Activated naive CD8-positive, alpha-beta T cell treated with anti-CD3 and anti-CD28 coated beads, Interleukin-2, amount 10 ng/mL, durations not matched to agents 7 days and 5 days (primary cell): ENCODE results near the gene HSD11B1. TPM values are rescaled to one million over a fixed set of nuclear protein-coding genes. Genes with fewer than 3 reads are reported as not detected.

Experiments
- ATAC-seq: fragments of 150-1000 bp; cut with Tn5 transposase; one replicate; pipeline ENCODE4 v1.10.0; 2021; ENCODE audit warnings: low read depth, moderate library complexity
- POLR2A ChIA-PET: fragments of 350-600 bp; sonication (Branson Sonifier 250); formaldehyde crosslinking; loops from one replicate; lab custom pipeline; 2021; ENCODE audit warnings: antibody characterized with exemption; lab: Charles Lee
- DNase-seq: peaks from one replicate; pipeline ENCODE4 v3.0.0; 2021
- H3K27ac Mint-ChIP-seq: one replicate; pipeline ENCODE4 v1.8.0; 2022; ENCODE audit warnings: mild to moderate bottlenecking, mixed read lengths
- H3K27me3 Mint-ChIP-seq: one replicate; pipeline ENCODE4 v1.8.0; 2022; ENCODE audit warnings: mild to moderate bottlenecking, moderate library complexity, mixed read lengths
- H3K36me3 Mint-ChIP-seq: one replicate; pipeline ENCODE4 v1.8.0; 2021; ENCODE audit warnings: mild to moderate bottlenecking, mixed read lengths
- H3K4me1 Mint-ChIP-seq: one replicate; pipeline ENCODE4 v1.8.0; 2021; ENCODE audit warnings: mixed read lengths
- H3K4me3 Mint-ChIP-seq: one replicate; pipeline ENCODE4 v1.8.0; 2022; ENCODE audit warnings: mild to moderate bottlenecking, moderate library complexity, mixed read lengths
- H3K9me3 Mint-ChIP-seq: one replicate; pipeline ENCODE4 v1.8.0; 2021; ENCODE audit warnings: mixed read lengths
- total RNA-seq, 2 experiments: library from RNA; stranded (reverse); gene quantifications; one replicate each; pipeline ENCODE4 v1.2.3, GENCODE V29; 2021

The HSD11B1 gene
- not detected for total RNA-seq

DNA sequence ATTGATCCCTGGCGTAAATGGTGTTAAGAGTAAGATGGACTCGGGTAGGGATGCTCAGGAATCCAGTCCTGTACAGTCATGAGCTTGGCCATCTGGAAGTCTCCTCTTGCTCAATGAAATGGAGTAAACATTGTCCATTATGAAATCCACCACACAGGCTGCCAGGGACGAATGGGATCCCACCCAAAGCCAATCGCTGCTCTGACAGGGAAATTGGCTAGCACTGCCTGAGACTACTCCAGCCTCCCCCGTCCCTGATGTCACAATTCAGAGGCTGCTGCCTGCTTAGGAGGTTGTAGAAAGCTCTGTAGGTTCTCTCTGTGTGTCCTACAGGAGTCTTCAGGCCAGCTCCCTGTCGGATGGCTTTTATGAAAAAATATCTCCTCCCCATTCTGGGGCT is at the start of gene HSD11B1:
TSS of gene HSD11B1 (plus strand) at position 263 of the 400 bp plus-strand sequence. CDS start at position 360, 97 bp downstream.
- no peak within 1 kb of the TSS for H3K27ac Mint-ChIP-seq
- H3K4me1 Mint-ChIP-seq, result peaks cover 3% of the 10 kb centered on the region
- POLR2A ChIA-PET, result interaction anchor here (0.5 kb wide), 1 partner anchor 60 kb away, joined by 3 read pairs; no protein-coding TSS in a partner anchor
- H3K27me3 Mint-ChIP-seq, result no peaks in the 10 kb centered on the region
- H3K36me3 Mint-ChIP-seq, result peaks cover 6% of the 10 kb centered on the region
- no peak for DNase-seq
- no peaks in the 10 kb centered on the region for H3K9me3 Mint-ChIP-seq
- ATAC-seq, result no peak
- no peak within 1 kb of the TSS for H3K4me3 Mint-ChIP-seq

DNA sequence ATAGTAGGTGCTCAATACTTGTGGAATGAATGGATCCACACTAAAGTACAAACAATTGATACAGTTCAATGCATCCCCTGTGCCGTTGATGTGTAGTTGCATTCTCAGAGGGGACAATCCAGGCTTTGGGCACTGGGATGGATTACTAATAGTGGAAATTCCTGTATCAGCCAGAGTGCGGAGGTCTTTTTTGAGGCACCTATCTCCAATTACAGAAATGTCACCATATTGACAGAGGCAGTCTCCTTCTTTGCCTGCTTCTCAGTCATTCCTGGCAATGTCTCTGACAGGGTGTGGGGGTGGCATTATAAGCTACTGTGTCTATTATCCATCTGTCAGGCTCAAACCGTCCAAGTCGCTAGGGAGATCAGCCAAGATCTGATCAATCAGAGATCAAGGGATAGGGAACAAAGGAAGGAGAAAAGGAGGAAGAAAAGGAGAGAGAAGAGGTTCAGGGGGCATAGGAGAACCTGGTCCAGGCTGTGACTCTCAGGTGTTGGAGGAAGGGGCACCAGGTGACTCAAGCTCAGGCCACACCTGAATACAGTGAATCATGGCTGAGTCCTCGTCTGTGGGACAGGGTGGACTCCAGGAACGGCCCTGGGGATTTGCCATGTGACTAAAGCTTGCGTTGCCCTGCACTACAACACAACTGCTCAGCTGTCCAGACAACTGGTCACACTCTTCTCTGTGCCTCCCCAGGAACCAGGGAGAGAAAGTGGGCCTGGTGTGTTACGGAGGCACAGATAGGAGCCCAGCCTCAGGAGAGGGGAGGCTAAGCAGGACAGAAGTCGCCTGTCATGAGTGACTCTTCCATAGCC is 49.0 kb upstream of the HSD11B1 start:
- no peak overlapping the region for H3K27ac Mint-ChIP-seq
- H3K4me3 Mint-ChIP-seq, result no peak overlapping the region
- no peaks in the 10 kb centered on the region for H3K9me3 Mint-ChIP-seq
- POLR2A ChIA-PET, result no interaction called here
- peaks cover 18% of the 10 kb centered on the region for H3K4me1 Mint-ChIP-seq
- DNase-seq (no peak), ATAC-seq (no peak)
- no peaks in the 10 kb centered on the region for H3K36me3 Mint-ChIP-seq
- peaks cover 4% of the 10 kb centered on the region for H3K27me3 Mint-ChIP-seq

DNA sequence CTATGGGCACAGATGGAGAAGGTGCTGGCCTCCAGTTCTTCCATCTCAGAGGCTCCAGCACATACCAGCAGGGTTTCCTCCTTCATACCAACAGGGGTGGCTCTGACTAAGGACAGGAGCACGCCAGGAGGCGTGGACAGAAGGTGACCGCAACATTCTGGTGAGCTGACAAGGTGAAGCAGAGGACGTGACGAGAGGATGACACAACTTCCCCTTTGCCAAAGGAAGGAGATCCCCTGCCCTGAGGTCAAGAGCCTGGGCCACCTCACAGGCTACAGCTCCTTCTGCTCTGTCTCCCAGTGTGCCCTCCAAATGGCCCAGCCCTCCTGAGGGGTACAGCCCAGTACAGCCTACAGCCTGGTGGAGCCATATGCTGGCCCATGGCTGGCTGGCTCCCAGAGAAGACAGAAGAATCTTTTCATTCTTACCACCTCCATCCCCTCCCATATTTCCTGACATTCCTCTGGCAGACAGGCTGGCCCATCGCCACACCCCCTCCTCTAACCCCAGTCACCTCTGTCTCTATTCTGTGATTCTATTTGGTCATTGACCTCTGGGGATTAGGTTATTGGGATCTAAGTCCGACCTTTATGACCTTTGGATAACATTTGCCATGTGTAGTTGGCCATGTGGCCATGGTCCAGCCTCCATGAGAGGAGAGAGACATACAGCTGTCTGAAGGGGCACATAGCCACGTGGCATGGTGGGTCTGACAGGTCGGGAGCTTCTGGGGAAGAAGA is 47.3 kb upstream of the HSD11B1 start:
- Mint-ChIP-seq H3K27me3 (peaks cover 4% of the 10 kb centered on the region), H3K4me1 (peaks cover 9% of the 10 kb centered on the region), H3K36me3 (no peaks in the 10 kb centered on the region), H3K9me3 (no peaks in the 10 kb centered on the region), H3K27ac (no peak overlapping the region), H3K4me3 (no peak overlapping the region)
- POLR2A ChIA-PET, result no interaction called here
- no peak for ATAC-seq
- no peak for DNase-seq

GRCh38 chr1:209657918-209658317 is 46.7 kb upstream of the HSD11B1 start:
- ATAC-seq (no peak), DNase-seq (no peak)
- POLR2A ChIA-PET, result no interaction called here
- peaks cover 9% of the 10 kb centered on the region for H3K4me1 Mint-ChIP-seq
- no peaks in the 10 kb centered on the region for H3K9me3 Mint-ChIP-seq
- no peak overlapping the region for H3K4me3 Mint-ChIP-seq
- no peak overlapping the region for H3K27ac Mint-ChIP-seq
- peaks cover 4% of the 10 kb centered on the region for H3K27me3 Mint-ChIP-seq
- H3K36me3 Mint-ChIP-seq, result no peaks in the 10 kb centered on the region

- POLR2A ChIA-PET, result no interaction called here
- Mint-ChIP-seq H3K27me3 (peaks cover 5% of the 10 kb centered on the region), H3K4me1 (peaks cover 9% of the 10 kb centered on the region), H3K36me3 (peaks cover 3% of the 10 kb centered on the region), H3K27ac (no peak overlapping the region), H3K4me3 (no peak overlapping the region), H3K9me3 (no peaks in the 10 kb centered on the region)
- ATAC-seq (no peak), DNase-seq (no peak)
Observed at GRCh38 chr1:209659909-209660308, 44.7 kb upstream of the HSD11B1 start.

- Mint-ChIP-seq H3K27ac (no peak overlapping the region), H3K4me1 (peaks cover 9% of the 10 kb centered on the region), H3K36me3 (peaks cover 3% of the 10 kb centered on the region), H3K9me3 (no peaks in the 10 kb centered on the region), H3K4me3 (no peak overlapping the region), H3K27me3 (peaks cover 5% of the 10 kb centered on the region)
- ATAC-seq (no peak), DNase-seq (no peak)
- POLR2A ChIA-PET, result no interaction called here
Observed at GRCh38 chr1:209661071-209661470, 43.6 kb upstream of the HSD11B1 start.

- POLR2A ChIA-PET, result no interaction called here
- Mint-ChIP-seq H3K27ac (no peak overlapping the region), H3K36me3 (peaks cover 3% of the 10 kb centered on the region), H3K27me3 (peaks cover 5% of the 10 kb centered on the region), H3K4me1 (peaks cover 7% of the 10 kb centered on the region), H3K4me3 (no peak overlapping the region), H3K9me3 (no peaks in the 10 kb centered on the region)
- ATAC-seq, result no peak
- DNase-seq, result no peak
Observed at GRCh38 chr1:209662879-209663327, 41.7 kb upstream of the HSD11B1 start.

DNA sequence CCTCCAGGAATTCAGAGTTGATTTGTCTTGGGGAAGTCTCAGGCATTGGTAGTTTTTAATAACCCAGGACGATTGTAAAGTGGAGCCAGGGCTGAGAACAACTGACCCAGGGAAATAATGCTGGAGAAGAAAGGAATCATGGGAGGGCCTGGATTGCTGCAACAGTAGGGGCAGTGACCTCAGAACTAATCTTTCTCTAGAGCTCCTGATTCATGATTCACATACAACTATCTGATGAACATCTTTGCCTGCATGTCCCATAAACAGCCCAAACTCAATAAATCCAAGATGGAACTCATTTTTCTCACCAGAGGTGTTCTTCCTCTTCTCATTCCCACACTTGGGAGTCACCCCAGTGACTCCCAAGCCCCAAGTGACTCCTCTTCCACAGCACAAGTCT is 37.5 kb upstream of the HSD11B1 start:
- Mint-ChIP-seq H3K27me3 (peaks cover 2% of the 10 kb centered on the region), H3K4me3 (no peak overlapping the region), H3K4me1 (peaks cover 13% of the 10 kb centered on the region), H3K36me3 (peaks cover 4% of the 10 kb centered on the region), H3K27ac (no peak overlapping the region), H3K9me3 (no peaks in the 10 kb centered on the region)
- no peak for ATAC-seq
- POLR2A ChIA-PET, result no interaction called here
- no peak for DNase-seq

- Mint-ChIP-seq H3K27me3 (peaks cover 2% of the 10 kb centered on the region), H3K27ac (no peak overlapping the region), H3K9me3 (no peaks in the 10 kb centered on the region), H3K36me3 (peaks cover 4% of the 10 kb centered on the region), H3K4me3 (no peak overlapping the region), H3K4me1 (peaks cover 14% of the 10 kb centered on the region)
- POLR2A ChIA-PET, result no interaction called here
- no peak for DNase-seq
- ATAC-seq, result no peak
Observed at GRCh38 chr1:209667708-209668107, 36.9 kb upstream of the HSD11B1 start.

GRCh38 chr1:209670441-209671082 is 34.1 kb upstream of the HSD11B1 start:
- POLR2A ChIA-PET, result interaction anchor here (1.0 kb wide), 1 partner anchor 35 kb away, joined by 3 read pairs; no protein-coding TSS in a partner anchor
- ATAC-seq (no peak), DNase-seq (no peak)
- Mint-ChIP-seq H3K4me1 (peaks cover 35% of the 10 kb centered on the region), H3K36me3 (peaks cover 2% of the 10 kb centered on the region), H3K27me3 (peaks cover 6% of the 10 kb centered on the region), H3K27ac (no peak overlapping the region), H3K9me3 (no peaks in the 10 kb centered on the region), H3K4me3 (peak overlapping the region; percentile 25)

DNA sequence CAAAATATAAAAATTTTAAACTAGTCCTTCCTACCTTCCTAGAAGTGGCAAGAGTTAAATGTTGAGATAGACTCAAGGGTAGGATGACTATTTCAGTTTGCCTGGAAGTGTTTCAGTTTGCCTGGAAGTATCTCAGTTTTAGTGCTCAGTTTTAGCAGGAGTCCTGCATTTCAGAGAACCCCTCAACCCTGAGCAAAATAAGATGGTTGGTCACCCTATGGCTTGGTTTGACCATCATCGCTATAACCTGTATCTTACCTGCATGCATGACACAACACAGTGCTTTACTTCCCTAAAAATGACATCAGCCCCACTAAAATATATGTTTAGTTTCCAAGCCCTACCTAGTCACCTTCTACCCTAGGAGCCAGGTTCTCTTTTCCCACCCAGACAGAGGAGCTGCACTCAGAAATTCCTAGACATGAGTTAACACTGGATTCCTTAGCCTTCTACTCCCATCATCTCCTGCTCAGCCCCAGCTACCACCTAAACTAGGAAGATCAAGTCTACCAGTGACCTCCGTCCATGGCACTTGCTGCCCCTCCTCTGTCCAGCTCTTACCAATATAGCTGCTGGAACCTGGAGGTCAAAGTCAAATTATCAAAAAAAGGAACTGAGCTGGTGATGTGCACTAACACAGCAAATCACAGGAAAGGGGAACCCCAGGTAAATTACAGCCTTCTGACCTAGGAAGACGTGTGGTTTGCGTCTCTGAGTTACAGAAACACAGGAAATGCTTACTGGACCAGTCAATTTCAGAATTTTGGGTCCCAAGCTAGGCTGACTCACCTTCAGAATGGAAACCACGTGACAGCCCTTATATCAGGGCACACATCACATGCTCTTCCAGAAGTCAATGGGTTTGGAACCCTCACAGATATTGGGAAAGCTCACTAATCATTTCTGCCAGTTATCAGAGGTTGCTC is 31.7 kb upstream of the HSD11B1 start:
- Mint-ChIP-seq H3K27me3 (peaks cover 28% of the 10 kb centered on the region), H3K36me3 (peaks cover 4% of the 10 kb centered on the region), H3K4me1 (peaks cover 42% of the 10 kb centered on the region), H3K4me3 (peak overlapping the region; percentile 0), H3K9me3 (no peaks in the 10 kb centered on the region), H3K27ac (peak overlapping the region; percentile 14)
- DNase-seq, result no peak
- POLR2A ChIA-PET, result interaction anchor here (1.4 kb wide), 1 partner anchor 13 kb away, joined by 6 read pairs; no protein-coding TSS in a partner anchor
- peak; percentile 73 for ATAC-seq

DNA sequence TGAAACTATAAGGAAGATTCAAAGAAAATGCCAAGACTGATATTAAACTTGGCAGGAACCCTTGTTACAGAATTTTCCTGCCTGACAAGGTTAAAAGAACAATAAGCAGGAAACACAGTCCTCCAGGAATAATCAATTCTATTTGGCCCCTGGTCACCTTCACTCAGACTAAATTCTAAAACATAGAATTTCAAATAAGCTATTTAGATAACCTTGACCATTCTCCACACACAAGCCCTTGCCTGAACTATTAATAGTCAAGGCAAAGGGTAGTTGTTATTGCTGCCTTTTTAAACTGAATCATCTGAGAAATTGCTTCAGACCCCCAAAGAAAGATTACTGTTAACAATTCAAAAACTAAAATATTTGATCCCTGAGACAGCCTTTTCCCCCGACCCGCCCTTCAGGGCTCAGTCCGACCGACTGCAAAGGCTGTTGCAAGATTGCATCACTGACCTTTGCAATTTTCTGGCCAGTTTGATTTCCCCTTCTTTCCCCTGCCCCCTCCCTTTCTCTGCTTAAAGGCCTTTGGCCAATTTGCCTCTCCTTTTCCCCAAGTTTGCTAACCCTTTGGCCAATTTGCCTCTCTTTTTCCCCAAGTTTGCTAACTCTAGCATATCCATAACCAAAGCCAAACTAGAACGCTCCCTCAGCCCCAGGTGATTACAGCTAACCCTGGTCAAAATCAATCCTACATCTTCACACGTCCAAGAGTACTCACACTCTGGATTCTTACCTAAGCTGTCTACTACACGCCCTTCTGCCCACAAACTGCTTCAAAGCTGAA is 30.8 kb upstream of the HSD11B1 start:
- Mint-ChIP-seq H3K4me1 (peaks cover 42% of the 10 kb centered on the region), H3K36me3 (peaks cover 4% of the 10 kb centered on the region), H3K27me3 (peaks cover 36% of the 10 kb centered on the region), H3K9me3 (no peaks in the 10 kb centered on the region), H3K4me3 (peak overlapping the region; percentile 76), H3K27ac (peak overlapping the region; percentile 15)
- DNase-seq (no peak), ATAC-seq (no peak)
- POLR2A ChIA-PET, result interaction anchor here (1.4 kb wide), 1 partner anchor 12 kb away, joined by 6 read pairs; no protein-coding TSS in a partner anchor
